ENCODE results near the gene SLC45A2. TPM values are rescaled to one million over a fixed set of nuclear protein-coding genes. Genes with fewer than 3 reads are reported as not detected.

The SLC45A2 gene
- total RNA-seq, 1 donor from 2014 or later, result not detected

DNA sequence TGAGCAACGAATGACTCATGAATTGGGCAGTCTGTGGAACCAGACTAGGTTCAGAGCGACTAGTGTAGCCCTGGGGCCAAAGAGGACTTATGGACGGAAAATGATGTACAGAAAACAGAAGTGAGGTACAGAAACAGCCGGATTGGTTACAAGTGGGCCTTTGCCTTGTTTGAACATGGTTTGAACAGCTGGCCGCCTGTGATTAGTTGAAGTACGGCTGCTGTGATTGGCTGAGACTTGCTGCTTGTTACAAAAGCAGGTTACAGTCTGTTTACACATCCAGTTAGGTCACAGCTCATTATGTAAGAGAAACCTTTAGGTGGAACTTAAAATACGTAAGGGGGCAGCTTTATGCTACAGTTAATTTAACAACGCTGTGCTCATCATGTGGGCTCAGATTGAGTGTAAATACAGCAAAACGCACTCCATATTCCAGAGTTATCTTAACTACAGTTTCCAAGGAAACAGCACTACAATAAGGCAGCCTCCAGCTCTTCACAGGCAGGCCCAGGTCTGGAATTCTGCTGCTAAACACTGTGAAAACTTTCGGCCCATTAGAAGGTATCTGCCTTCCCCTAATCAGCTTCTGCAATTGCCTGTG is 16.8 kb upstream of the SLC45A2 start:
- no peak for TF ChIP-seq CTCF (conservative IDR thresholded peaks at IDR 0.05; ENCODE audit: low read depth, low read length)
- peak overlapping the region; percentile 82 for H3K4me3 ChIP-seq (ENCODE audit: low read depth, low read length)
- no peak for DNase-seq (ENCODE audit: low read depth)

- no peak overlapping the region for H3K4me3 ChIP-seq (ENCODE audit: low read depth, low read length)
- no peak for TF ChIP-seq CTCF (conservative IDR thresholded peaks at IDR 0.05; ENCODE audit: low read depth, low read length)
- DNase-seq (ENCODE audit: low read depth), result no peak
Measured at GRCh38 chr5:33999978-34000377, 15.5 kb upstream of the SLC45A2 start.

DNA sequence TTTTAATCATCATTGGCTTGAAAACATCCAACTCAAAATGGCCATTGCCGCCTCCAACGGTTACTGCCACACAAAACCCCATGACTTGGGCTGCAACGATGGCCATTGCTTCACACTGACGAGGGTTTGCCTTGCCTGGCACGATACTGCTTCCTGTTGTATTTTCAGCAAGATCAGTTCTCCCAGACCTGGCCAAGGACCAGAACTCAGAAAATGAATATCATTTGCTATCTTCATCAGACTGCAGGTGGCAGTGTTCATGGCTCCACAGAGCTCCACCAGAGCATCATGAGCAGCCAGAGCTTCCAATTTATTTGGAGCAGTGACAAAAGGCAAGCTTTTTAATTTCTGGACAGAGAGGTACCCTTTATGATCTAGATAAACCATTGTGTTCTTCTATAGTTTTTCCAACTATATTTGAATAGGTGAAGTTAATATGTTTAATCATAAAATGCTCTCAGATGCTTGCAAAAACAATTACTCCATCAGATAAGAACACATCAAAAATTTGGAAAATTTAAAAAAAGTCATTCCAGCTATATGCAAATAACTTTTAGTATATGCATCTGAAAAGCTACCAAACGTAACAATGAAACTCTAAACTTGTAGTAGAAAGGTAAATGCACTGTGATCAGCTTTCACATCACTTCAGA is 13.0 kb upstream of the SLC45A2 start:
- H3K4me3 ChIP-seq (ENCODE audit: low read depth, low read length), result no peak overlapping the region
- DNase-seq (ENCODE audit: low read depth), result no peak
- TF ChIP-seq CTCF (conservative IDR thresholded peaks at IDR 0.05; ENCODE audit: low read depth, low read length), result peak; percentile 81

DNA sequence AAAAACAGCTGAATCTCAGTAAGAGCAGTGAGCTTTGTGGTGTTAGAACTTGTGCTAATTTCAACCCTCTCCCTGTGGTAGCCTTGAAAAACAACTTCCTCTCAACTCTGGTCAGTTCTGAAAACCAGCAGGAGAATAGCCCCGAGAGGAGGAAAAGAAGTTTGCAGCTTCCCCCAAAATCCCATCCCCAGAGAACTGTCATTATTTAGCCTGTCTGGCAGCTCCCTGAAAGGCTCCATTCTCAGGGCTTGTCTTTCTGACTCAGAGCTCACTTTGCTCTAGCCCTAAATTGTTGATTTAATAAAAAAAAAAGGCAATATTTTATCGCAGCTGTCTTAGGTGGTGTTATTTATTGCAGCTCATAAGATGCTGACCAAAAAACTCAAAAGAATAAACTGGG is 11.4 kb upstream of the SLC45A2 start:
- no peak for TF ChIP-seq CTCF (conservative IDR thresholded peaks at IDR 0.05; ENCODE audit: low read depth, low read length)
- no peak for DNase-seq (ENCODE audit: low read depth)
- no peak overlapping the region for H3K4me3 ChIP-seq (ENCODE audit: low read depth, low read length)

- no peak for DNase-seq (ENCODE audit: low read depth)
- no peak overlapping the region for H3K4me3 ChIP-seq (ENCODE audit: low read depth, low read length)
- TF ChIP-seq CTCF (conservative IDR thresholded peaks at IDR 0.05; ENCODE audit: low read depth, low read length), result peak; percentile 24
Measured at GRCh38 chr5:33994845-33995244, 10.4 kb upstream of the SLC45A2 start.

DNA sequence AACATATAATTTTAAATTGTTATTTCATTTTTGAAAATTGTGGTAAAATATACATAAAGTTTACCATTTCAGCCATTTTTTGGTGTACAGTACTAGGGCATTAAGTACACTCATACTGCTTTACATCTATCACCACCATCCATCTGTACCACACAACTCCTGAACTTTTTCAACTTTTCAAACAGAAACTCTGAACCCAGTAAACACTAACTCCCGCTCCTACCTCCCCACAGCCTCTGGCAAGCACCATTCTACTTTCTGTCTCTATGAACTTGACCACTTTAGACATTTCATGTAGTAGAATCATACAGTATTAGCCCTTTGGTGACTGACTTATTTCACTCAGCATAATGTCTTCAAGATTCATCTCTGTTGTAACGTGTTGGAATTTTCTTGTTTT is 8.4 kb upstream of the SLC45A2 start:
- DNase-seq (ENCODE audit: low read depth), result no peak

More for the DNA sequence above, 8.4 kb upstream of the SLC45A2 start:
- H3K4me3 ChIP-seq (ENCODE audit: low read depth, low read length), result no peak overlapping the region
- no peak for TF ChIP-seq CTCF (conservative IDR thresholded peaks at IDR 0.05; ENCODE audit: low read depth, low read length)
